ENCODE data around the gene ABCG5.
A peak's percentile ranks its signal among the peaks of the same experiment; 100 is the strongest.

ABCG5 gene

DNA sequence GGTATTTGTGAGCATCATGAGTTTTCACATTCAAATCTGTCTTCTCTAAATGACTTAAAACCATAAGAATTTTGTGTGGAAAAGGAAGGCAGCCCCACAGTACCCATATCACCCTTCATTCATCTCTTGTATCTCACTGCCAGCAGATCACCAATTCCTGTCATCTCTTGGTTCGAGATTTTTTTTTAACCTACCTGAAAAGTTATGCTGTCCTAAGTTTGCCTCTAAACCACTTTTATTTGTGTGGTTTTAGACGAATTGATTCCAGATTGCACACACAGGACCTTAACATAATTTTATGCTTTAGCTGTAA lies 32.0 kb downstream of the ABCG5 start:
- no peak for DNase-seq (ENCODE audit: low read depth)

DNA sequence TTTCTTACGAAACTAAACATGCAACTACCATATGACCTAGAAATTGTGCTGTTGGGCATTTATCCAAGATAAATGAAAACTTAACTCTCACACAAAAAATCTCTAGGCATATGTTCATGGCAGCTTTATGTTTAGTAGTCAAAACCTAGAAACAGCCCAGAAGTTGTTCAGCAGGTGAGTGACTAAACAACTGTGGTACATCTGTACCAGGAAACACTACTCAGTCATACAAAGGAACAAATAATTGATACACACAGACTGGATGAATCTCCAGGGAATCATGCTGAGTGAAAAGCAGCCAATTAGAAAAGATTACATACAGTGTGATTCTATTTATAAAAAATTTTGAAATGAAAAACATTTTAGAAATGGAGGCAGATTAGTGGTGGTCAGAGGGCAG lies 35.5 kb downstream of the ABCG5 start:
- no peak for DNase-seq (ENCODE audit: low read depth)

DNA sequence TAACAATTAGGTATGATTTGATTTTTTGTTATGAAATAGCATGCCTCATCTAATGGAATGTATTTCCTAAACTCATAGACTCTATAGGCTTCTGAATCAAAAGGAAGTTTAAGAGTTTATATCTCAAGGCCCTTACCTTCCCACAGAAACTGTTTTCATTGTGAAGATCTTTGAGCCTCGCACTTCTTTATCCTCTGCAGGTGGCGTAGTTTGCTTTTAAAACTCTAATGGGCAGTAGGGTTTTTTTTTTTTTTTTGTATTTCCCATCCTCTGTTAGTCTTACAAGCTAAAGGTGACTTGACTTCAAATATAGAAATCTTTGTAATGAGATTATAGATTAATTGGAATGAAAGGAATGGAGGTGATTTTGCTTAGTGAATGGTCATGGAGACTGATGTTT lies 36.5 kb downstream of the ABCG5 start:
- DNase-seq (ENCODE audit: low read depth): no peak

DNA sequence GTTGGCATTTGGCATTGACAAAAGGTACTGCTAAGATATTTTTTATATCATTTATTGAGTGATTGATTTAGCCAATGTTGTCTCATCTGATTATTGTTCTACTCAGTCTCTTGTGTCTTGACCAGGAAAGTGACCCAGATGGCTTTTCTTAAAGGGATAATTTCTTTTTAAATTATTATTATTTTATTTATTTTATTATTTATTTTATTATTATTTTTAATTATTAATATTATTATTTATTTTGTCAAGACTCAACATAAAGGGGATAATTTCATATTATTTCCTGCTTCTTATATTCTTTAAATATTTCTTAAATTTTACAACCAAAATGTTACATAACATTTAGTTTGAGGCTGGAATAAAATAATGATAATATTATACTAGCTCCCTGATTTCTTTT lies 37.7 kb downstream of the ABCG5 start:
- no peak for DNase-seq (ENCODE audit: low read depth)

DNA sequence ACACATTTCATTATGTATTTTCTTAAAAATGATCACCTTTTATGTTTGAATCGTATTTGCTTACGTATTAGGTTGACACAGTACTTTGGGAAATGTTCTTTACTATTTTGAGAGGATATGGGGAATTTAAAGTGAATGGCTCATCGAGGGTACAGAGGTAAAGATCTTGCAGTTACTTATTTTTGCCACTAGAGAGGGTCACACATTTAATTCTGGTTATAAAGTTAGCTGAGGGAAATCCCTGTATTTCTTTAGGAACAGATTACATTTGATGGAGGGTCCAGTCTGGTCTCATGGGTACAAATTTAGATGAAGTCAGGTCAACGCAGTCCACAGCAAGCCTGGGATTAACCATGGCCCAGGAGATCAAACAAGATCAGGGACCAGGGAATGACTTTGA lies 40.3 kb downstream of the ABCG5 start:
- DNase-seq (ENCODE audit: low read depth): no peak

DNA sequence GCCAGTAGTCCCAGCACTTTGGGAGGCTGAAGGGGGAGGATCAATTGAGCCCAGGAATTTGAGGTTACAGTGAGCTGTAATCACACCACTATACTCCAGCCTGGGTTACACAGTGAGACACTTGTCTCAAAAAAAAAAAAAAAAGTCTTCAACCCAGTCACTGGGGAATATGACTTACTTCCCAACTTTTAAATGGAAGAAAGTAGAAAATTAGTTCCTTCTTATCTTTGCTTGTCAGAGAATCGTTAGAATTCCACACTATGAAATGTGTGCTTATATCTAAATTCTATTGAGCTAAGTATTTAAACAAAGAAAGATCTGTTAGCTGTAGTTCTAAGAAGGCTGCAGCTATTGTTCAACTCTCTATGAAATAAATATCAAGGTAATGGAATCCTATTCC lies 42.4 kb downstream of the ABCG5 start:
- no peak for DNase-seq (ENCODE audit: low read depth)

DNA sequence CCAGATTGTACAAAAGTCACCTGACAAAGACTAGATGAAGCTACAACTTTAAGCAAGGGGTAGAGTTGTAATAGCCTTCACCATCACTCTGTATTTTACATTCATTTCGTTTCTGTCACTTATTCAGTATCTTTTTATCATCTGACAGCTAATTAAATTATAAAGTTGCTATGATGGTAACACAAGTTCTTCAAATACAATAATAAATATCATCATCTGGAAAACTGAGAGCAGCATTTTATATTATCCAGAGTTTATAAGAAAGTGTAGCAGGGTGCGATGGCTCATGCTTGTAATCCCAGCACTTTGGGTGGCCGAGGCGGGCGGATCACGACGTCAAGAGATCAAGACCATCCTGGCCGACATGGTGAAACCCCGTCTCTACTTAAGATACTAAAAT lies 43.7 kb downstream of the ABCG5 start:
- DNase-seq (ENCODE audit: low read depth): no peak

DNA sequence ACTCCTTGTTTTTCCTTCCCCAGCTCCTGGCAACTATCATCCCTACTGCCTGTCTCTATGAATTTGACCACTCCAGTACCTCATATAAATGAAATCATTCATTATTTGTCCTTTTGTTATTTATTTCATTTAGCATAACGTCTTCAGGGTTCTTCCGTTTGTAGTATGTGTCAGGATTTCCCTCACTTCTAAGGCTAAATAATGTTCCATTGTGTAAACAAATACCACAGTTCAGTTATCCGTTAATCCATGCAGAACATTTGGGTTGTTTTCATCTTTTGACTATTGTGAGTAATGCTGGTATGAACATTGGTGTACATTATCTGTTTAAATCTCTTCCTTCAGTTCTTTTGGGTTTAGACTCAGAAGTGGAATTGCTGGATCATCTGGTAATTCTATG lies 46.0 kb downstream of the ABCG5 start:
- no peak for DNase-seq (ENCODE audit: low read depth)

DNA sequence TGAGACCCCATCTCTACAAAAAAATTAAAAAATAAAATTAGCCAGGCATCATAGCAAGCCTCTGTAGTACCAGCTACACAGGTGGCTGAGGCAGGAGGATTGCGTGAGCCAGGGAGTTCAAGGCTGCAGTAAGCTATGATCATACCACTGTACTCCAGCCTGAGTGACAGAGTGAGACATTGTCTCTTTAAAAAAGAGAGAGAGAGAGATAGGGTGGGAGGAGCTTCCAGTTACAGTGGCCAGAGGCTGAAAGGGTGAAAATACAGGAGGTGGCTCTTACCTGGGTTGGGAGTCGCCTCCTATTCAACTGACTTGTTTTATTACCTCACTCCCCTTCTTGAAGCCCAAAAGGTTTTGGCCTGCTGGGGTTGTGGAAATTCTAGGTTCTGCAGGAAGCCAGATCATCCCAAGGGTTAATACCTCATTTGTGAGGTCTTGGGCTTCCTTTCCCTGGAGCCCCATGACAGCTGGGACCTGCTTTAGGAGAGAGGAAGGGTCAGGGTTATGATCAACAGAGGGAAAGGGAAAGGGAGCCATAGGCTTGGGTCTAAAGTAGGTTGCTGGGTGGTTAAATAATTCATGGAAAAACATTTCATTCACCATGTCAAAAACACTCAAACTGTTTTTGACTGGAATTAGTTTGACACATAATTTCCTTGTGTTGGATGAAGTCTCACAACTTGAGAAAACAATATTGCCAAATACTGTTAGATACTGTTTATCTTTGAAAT lies 47.4 kb downstream of the ABCG5 start:
- no peak for DNase-seq (ENCODE audit: low read depth)

DNA sequence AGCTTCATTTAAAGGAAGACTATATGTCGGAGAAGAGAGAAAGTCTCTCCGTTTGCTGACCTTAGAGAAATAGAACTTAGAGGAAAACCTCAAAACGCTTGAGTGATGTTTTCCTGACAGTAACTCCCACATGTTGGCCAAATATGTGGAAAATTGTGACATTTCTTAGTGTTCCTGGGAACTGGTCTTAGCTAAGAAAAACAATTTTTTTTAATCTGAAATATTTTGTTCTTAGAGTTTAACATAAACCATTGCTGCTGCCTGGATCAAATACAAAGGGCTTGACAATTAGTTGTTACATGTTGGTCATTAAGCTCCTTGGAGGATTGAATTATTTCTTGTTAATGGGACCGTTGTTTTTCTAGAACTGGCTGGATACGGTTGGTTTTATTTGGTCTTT lies 48.5 kb downstream of the ABCG5 start:
- no peak for DNase-seq (ENCODE audit: low read depth)

DNA sequence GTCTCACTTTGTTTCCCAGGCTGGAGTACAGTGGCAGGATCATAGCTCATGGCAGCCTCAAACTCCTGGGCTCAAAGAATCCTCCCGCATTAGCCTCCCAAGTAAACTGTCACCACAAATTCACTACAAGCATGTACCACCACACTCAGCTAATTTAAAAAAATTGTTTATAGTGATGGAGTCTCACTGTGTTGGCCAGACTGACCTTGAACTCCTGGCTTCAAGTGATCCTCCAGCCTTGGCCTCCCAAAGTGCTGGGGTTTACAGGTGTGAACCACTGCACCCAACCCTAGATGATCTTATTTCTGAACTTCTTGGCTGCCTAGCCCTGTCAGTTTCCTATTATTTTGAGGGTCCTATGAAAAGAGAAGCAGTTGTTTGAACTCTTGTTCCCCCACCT lies 50.0 kb downstream of the ABCG5 start:
- no peak for DNase-seq (ENCODE audit: low read depth)

DNA sequence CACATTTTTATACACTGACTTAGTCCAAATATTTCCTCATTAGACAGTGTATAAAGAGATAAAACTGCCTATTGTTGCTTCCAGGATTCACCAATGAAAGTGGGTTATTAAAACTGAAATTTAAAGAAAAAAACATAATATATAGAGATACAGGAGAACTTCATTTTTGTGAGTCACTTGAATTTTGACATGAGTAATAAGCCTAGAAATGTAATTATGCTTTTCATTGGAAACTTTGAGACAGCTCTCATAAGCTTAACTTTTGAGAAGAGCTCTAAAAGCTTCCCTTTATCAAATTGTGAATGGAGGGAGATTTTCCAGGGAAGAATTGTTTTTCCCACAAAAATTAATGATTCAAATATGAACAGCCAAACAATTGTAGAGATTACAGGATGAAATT lies 50.7 kb downstream of the ABCG5 start:
- DNase-seq (ENCODE audit: low read depth): no peak

DNA sequence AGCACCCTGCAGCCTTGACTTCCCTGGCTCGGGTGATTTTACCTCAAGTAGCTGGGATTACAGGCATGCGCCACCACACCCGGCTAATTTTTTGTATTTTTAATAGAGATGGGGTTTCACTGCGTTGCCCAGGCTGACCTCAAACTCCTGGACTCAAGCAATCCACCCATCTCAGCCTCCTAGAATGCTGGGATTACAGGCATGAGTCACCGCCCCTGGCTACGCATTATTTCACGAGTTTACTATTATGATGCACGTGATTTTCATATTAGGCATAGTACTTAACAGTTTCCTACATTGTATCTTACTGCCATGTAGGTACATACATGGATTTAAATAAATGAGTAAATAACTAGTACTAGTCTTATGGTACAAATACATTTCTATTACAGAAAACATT lies 60.4 kb downstream of the ABCG5 start:
- DNase-seq (ENCODE audit: low read depth): no peak

DNA sequence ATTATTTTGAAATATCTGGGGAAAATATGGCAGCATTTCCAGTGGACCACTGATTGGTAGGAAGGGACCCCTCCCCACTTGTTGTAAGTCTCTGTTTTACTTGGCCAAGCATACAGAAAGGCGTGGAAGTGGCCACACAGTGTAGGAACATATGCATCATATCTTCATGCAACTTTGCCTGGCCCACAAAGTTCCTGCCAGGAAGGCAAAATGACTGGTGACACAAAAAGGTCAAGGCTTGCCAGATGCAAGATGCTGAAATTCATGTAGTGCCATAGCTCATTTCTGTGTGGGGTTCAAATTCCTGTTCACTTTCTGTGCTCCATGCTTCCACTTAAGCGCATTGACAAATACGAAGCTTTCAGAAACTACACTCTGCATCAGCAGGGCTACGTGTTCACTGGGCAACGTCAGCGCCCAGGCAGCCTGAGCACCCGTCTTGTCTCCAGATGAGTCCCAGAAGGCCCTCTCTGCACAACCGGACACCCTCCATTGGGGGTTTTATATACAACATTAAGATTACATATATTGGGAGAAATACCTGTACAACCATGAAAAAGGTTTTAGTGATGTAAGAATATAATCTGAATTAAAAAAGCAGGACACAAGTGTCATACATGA lies 61.2 kb downstream of the ABCG5 start:
- DNase-seq (ENCODE audit: low read depth): no peak

DNA sequence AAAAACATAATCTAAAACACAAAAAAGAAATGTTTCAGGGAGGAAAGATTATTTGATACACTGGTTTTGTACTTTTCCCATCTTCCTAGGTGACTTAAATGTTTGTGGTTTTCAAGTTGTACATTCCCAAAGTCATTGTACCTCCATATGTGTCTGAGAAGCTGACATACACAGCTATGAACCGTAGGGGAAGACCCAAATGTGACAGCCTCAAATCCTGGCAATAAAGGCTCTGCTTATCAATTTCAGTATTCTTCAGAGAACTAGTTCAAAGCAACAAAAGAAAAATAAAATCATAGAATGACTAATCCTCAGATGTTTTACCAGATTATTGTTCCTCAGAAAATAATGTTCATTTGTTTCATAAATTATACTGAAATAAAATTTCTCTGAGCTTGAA lies 62.3 kb downstream of the ABCG5 start:
- no peak for DNase-seq (ENCODE audit: low read depth)

DNA sequence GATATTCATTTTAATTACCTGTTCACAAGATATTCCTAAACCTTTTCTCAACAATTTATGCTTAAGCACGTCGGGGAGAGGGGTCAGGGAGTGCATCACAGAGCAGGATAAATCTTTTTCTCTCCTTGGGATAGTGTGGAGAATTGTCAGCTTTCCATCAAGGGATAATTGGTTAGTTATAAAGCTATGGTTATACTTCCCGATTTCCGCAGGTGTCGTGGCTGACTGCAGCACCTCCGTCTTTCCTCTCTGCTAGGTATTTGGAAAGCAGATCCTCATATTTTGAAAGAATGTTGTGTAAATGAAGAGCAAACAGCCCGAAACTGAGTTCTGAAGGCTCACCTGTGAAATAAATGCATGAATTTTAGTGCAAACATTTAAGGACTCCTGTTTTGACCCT lies 64.0 kb downstream of the ABCG5 start:
- no peak for DNase-seq (ENCODE audit: low read depth)

DNA sequence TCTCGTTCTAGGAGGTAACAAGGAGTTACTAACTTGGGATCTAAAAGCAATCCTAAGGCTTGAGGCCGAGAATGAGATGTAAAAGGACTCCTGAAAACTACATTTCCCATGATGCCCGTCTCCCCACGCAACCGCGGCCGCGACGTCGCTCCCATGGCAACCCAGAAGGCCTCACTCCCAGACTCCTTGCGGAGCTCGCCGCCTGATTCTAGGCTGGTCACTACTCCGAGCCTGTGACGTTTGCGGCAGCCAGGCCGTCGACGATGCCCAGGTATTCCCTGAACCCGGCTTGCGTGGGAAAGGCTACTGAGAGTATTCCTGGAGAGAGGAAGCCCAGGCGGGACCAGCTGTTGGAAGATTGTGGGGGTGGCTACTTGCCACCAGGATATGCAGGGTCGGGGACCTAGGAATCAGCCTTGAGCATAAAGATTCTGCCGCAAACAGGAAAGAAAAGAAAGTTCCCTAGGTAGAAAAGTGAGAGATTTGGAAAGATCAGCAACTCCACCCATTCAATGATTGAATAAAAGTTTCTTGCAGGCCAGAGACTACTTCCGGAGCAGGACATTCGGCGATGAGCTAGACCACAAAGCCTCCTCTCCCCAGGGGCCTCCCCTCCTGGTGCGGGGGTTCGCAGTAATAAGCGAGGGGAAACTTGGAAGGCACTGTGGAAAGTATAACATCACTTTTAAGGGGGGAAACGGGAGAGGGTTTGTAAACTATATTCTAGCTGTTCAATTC lies 64.6 kb downstream of the ABCG5 start, which contains the start of gene DYNC2LI1:
Gene DYNC2LI1 (plus strand): TSS at position 164 of the 738 bp plus-strand sequence. CDS start 100 bp downstream, at position 264.
- DNase-seq (ENCODE audit: low read depth): peak; percentile 57

DNA sequence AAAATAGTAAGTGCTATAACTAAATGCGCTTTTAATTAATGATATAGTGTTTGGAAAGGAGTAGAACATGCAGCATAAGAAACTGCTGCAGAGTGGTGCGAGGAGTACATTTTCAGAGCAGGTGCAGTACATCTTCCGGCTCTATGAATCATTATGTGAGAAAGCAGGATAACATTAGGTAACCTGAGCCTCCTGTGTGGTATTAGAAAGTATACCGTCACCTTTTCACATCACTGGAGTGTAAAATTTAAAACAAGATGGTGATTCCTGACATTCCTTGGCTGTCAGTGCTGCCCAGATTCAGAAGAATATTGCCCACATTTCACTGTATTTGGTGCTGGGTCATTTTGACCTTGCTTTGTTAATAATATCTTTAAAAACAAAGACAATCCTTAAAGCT lies 72.6 kb downstream of the ABCG5 start:
- no peak for DNase-seq (ENCODE audit: low read depth)

DNA sequence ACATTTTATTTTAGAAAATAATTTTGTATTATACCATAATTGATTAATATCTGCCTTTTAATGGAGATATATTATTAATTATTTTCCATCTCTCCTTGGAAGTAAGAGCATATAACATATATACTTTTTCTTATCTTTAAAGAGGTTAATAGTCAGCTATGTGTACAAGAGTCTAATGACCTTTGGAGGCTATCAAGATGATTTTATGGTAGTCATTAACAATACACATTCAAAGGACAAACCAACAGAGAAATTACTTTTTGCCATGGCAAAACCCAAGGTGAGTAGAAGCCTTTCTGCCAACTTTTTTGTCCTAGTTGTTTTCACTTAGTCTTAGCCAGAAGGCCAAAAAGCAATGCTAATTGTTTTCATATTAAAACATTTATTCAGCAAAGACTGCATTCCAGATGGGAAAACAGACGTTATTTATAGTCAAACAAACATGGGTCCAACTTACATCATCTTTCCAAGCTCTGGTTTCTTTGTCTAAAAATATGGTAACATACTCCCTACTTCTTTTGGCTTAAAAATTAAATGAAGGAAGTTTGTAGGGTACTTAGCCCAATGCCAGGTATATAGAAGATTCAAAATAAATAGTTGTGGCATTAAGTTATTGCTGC lies 74.4 kb downstream of the ABCG5 start:
- DNase-seq (ENCODE audit: low read depth): no peak

DNA sequence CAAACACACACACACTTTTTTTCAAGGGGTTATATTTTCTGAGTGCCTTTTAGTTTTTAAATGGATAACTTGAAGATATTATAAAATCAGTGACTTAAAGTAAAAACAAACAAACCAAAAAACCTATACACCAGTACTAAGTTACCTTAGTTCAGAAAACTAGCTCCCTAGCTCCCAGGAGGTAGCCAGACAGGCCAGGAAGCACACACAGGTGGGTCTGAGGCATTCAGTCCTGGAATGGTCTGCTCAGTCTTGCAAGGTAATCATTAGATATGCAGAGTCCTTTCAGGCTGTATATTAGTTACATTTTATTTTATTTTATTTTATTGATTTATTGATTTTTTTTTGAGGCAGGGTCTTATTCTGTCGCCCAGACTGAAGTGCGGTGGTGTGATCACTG lies 75.5 kb downstream of the ABCG5 start:
- no peak for DNase-seq (ENCODE audit: low read depth)
